NCI-H460 (cell line): ENCODE data around the gene IER5L. TPM values are rescaled to one million over a fixed set of nuclear protein-coding genes. Genes with fewer than 3 reads are reported as not detected.
"Not testable (repeated sequence)": the region's sequence is repeated elsewhere in the genome, so short reads cannot be mapped to it uniquely, and the experiment has no call there.

ENCODE experiments used
- DNase-seq: peaks from one replicate; pipeline ENCODE4 v3.0.0-alpha.2; 2016; ENCODE audit warnings: low read depth; ENCODE audit errors: extremely low read depth
- total RNA-seq: library from RNA; depleted of rRNA; stranded (reverse); fragments of >200 nt; shearing (Covaris generic); gene quantifications from 2 replicates; pipeline ENCODE4 v1.2.3, GENCODE V29; 2014

Gene IER5L
- total RNA-seq, 1 experiment from 2014 or later: 31.1 TPM

DNA sequence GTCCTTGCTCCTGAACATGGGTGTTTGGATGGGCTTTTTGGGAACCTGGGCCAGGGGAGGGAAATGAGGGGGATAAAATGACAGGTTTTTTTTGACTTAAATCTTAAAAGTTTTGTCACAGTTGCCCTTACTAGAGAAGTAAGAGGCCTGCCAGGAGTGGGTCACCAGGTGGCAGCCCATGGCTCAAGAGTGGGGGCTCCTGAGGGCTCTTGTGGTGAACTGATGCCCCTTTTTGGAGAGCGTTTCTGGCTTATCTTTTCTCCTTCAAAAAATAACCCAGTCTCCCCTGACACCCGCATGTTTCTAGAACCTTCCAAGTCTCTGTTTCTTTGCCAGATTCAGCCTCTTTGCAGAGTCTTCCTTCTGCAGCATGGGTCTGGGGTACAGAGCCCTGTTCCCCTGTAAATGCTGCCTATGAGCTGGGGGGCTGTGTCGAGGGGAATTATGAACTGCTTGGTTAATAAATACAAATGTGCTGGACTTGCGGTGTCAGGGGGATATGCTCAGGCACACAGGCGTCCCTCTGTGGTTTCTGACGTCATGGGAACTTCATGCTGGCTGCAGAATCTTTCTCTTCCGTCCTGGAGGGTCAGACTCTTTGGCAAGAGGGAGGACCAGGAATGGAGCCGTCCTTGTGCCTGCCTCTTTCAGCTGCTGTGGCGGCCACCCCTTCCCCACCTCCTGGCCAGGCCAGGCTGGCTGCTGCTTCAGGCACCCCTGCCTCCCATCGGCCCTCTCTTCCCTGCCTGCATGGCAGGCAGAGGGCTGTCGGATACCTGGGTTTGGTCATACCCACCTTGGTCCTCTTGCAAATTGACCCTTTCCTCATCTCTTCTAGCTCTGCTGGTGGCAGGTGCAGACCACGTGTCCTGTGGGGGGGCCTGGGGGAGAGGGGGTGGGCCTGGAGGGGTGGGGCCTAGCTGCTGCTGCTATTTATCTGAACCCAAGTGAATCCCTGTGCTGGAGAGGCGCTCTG lies 36.7 kb downstream of the IER5L start:
- DNase-seq: peak; percentile 45

DNA sequence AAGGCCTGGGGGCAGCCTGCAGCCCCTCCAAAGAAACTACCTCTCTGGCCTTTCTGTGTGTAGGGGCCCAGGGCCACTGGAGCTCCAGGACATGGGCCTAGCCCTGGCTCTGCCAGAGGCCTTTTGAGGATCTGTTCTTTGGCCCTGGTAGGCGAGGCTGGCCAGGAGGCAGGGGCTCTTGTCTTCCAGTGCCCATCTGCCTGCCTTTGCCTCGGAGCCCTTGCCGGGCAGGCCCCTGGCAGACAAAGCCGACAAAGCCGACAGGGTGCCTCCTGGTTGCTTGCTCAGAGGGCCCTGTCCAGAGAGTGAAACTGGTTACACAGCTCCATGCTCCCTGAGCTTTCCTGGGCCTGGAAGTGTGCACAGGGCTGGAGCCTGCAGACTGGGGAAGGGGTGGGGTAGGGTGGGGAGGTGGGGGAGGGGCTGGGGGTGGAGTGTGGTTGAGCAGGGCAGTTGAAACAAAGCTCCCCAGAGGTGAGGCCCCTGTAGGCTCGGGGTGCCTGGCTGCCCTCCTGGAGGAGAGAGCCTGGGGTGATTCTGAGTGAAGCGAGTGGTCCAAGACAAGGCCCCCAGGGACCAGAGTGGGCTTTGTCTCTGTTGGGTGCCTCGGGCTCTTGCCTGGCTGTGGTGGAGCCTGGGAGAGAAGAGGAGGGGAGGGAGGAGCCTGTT lies 37.5 kb downstream of the IER5L start:
- peak; percentile 41 for DNase-seq

DNA sequence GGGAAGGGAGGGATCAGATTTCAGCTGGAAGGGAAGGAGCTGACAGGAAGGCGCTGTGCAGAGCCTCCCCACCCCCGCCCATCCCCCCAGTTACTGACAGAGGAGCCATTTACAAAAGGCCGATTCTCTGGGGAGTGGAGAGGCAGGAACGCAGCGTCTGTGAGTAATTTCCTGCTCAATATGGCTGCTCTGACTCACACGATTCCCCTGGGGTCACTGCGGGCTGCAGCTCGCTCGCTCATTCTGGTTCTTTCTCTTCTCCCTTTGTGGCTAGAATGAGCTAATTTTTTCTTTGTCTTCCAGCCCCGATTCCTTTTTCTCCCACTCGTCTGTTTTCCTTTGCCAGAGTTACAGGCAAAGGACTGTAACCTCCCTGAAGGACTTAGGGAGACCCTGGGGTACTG lies 38.1 kb downstream of the IER5L start:
- peak; percentile 99 for DNase-seq

DNA sequence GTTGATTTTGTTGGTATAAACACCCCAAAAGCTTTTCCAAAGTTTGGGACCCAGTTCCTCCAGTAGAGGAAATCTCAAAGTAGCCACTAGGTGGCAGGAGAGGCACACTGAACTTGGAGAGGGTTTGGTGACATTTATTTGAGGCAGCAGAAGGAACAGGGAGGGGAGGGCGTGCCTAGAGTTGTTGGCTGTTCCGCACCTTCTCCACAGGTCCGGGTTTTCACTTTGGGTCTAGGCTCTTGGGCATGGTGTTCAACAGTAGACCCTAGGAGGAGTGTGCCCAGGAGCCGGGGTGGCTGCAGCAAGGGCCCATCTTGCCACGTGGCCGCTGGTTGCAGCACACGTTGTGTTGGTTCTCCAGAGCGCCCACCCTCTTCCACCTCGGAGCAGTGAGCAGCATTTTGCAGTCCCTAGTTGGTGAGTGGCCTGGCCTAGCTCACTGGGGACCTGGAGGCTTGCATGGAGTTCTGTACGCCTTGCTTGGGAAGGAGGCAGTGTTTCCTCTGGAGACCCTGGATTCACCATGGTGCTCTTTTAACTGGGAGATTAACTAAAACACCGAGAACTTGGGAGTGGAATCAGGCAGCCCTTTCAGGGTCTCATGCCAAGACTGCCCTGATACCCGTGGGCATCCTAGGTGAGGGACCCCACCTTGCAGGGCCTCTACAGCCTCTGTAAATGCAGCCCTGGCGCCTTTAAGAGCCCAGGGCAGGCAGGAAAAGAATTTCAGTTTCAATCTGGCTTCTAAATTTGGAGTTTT lies 38.6 kb downstream of the IER5L start:
- DNase-seq: peak; percentile 88

DNA sequence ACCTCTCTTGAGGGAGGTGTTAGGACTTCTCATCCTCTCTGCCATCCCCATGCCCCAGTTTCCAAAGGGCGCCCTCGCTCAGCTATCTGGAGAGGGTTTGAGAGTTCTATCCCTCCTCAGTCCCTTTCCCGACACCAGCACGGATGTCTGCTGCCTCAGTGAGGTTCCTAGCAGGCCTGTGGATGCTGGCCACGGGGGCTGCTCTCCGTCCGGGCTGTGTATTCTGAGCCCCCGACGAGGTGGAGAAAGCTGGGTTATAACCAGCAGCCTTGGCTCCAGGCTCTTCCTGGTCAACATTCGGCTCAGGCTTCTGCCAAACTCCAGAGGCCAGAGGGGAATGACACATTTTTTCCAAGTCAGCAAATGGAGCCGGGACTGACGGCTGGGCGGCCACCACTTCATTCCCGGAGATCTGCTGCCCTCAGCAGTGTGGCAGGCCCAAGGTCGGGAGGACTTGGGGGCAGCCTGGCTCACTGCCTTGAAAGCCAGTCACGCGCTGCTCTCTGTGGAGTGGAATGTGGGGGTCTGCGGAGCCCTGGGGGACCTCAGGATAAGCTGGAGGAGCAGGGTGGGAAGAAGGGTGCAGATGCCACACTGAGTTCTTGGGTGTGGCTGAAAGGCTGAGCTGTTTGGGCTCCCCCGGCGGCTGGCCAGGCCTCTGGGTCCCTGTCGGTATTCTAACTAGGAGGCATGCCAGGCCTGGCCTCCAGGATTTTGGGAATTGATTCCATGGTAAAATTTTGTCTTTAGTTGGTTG lies 39.4 kb downstream of the IER5L start:
- peak; percentile 13 for DNase-seq

DNA sequence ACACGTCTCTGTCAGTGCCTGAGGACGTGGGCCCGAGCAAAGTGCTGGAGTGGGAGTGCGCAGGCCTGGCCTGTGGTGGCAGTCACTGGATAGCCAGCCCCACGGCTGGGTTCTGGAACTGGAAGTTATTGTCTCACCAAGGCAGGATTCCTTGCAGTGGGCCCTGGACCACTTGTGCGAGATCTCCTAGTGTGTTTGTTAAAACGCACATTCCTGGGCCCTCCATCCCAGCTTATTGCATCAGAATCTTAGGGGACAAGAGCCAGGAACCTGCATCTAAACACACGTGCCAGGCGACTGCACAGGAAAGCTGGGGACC lies 40.0 kb downstream of the IER5L start:
- DNase-seq: no peak

DNA sequence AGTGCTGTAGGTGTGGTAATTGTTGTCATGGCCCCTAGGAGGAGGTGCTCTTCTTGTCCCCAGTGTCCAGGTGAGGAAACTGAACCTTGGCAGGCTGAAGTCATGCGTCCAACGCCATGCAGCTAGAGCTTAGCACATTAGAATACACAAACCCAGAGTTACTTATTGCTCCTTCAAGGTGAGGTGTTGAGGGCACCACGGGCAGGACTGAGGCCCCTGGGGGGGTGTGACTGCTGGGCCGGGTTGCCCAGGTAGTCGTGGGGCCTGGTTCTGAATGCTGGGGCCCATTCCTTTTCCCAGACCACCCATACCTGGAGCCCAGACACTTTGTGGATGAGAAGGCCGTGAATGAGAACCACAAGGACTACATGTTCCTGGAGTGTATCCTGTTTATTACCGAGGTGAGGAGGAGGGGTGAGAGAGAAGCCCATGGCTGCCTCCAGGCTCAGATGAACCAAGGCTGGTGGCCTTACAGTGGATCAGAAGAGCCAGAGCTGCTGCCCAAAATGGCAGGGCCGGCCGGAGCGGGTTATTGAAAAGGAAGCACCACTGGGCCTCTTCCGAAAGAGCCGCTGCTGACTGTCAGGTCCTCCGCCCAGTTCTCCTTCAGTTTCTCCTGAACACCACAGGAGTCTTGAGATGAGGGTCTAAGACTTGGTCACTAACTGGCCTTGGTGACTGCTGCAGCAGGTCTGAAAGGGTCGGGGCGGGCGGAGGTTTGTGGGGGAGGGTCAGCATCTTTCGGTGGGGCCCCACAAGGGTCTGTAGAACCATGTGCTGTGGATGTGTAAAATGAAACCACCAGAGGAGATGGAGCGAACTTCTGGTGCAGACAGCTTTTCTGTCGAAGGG lies 40.5 kb downstream of the IER5L start:
- no peak for DNase-seq

DNA sequence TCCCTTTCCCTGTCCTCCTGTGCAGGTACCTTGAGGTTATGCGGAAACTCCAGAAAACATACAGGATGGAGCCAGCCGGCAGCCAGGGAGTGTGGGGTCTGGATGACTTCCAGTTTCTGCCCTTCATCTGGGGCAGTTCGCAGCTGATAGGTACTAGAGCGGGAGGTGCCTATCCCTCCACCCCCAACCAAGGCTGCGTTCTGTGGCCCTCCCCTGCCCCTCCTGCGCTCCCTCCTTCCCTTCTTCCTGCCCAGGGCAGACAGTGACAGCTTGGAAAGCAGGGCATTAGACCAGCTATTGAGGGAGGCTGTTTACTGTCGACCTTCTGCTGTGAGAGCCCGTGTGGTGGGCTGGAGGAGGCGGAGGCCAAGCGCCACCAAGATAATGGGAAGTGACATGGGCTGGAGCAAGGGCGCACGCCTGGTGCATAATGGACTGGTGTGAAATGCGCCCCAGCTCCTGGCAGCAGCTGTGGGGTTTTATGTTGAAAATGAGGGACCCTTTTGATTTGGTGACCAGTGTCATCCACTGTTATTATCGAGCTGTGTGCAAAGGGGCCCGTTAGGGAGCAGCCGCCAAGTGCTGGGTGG lies 41.5 kb downstream of the IER5L start:
- DNase-seq: no peak

DNA sequence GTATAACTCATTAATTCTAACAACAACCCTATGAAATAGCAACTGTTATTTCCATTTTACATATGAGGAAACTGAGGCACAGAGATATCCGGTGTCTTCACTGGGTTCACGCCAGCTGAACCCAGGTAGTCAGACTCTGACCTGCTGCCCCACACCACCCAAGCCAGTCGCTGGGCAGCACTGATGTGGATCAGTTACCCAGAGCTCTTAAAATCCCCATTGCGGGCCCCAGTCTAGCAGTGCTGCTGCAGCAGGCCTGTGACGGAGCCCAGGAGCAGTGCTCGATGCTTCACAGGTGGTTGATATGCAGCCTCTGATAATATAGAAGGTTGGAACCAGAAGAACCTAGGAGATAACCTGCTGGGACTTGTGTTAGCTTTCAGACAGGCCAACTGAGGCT lies 42.6 kb downstream of the IER5L start:
- DNase-seq: no peak

DNA sequence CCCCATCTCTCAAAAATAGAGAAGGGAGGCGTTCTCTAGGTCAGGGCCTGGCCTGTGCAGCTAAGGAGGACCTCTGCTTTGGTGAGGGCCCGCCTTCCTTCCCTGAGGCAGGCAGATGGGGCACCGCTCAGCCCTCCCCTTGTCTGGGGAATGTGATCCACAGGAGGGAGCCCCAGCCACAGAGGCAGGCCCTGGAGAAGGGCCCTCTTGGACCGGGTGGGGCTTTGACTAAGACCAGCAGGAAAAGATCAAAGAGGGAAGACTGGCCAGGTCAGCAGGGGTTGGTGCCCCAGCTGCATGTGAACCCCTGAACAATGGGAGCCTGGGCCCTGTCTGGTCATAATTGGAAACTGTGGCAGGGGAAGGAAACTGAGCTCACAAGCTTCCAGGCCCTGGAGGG lies 45.0 kb downstream of the IER5L start:
- DNase-seq: no peak

DNA sequence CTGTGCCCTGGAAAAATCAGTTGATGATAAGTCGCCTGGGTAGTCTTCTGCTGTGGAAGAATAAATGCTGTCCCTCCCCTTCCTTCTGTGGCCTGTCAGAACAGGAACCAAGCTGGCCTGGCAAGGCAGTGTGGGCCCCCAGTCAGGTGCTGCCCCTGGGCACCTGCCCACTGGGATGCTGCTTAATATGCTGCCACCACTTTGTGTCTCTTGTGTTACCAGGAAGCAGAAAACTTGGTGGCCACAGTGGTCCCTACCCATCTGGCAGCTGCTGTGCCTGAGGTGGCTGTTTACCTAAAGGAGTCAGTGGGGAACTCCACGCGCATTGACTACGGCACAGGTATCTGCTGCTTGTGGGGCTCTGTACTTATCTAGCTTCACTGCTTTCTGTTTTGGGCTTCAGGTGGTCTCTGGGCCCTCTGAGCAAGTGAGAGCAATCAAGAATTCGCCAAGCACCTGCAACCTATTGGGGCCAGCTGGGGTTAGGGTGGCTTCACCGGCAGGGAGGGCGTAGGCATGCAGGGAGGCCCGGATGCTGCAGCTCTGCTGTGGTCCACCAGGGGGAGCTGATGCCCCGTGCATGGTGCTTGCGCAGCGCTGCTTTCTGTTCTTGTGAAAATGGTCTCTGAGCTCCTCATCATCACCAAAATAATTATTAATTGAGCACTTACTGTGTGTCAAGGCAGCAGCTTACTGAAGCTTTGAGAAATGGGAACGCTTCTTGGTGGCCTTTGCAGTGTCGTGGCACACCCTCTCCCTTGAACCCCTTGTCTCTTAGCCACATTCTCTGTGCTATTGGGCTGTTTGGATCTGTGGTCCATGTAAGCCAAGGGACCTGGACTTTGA lies 46.5 kb downstream of the IER5L start:
- DNase-seq: peak; percentile 68

DNA sequence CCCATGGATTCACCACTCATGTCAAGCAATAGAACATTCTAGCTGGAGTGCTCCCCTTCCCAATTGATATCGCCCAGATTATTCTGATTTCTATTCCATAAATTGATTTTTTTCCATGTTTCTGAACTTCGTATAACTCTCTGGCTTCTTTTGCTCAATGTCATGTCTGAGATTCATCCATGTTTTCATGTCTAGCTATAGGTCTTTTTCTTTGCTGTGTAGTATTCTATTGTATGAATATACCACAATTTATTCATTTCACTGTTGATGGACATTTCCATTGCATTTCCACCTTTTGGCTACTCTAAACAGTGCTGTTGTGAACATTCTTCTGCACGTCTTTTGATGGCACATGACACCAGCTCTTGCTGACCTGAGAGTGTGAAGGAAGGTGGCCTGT lies 47.3 kb downstream of the IER5L start:
- no peak for DNase-seq

DNA sequence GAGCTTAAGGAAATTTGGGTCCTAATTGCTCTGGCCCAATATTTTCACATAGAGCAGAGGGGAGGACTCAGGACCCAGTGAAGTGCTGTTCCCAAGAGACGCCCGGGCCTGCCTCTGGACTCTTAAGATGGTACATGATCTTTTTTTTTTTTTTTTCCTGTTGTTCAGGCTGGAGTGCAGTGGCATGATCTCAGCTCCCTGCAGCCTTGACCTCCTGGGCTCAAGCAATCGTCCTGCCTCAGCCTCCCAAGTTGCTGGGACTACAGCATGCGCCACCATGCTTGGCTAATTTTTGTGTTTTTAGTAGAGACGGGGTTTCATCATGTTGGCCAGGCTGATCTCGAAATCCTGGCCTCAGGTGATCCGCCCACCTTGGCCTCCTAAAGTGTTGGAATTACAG lies 47.8 kb downstream of the IER5L start:
- not testable (repeated sequence) for DNase-seq

DNA sequence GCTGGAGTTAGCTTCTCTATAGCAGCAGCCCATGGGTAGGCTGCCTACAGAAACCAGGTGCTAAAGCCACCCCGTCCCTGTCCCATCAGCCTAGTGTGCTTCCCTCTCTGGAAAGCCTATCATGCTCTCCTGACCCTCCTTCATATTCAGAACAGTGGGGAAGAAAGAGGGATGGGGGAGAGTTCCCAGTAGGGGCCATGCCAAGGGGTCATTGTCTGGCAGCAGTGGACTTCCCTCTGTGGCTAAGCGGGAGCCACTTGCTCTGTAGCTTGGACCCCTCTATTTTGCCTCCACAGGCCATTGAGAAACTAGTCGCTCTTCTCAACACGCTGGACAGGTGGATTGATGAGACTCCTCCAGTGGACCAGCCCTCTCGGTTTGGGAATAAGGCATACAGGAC lies 49.4 kb downstream of the IER5L start:
- DNase-seq: no peak

DNA sequence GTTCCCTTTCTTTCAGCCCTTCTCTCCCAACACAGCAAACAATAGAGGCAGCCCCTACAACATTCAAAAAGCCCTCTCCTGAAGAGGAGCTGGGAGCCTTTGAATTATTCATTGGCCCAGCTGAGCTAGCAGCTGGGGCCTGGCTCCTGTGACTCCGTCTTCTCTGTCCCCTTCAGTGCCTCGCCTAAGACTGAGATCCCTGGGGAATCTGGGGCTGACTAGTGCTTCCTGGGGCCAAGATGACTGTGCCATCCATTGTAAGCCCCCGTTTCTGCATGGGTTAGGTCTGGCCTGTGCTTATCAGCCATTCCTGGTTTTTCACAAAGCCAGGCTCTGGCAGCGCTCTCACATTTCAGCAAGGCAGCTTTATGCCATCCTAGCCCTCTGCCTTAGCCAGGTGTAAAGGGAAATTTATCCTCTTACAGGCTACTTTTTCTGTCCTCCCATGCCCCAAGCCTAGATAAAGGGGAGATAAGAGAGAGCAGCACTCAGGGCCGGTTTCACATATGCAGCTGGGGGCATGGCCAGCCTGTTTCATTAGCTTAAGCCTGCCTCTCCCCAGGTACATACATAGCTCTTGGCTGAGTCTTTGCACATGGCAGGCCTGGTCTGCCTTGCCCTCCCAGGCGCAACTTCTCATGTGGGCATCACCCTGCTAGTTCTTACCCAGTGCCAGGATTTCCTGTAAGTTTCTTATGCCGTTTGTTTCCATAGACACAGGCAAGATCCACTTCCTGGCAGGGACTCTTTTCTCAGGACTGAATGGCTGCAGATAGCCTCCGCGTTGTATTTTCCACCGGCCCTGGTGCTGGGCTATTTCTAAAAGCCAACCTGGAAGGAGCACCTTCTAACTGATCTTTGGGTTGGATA lies 51.1 kb downstream of the IER5L start:
- DNase-seq: no peak
